Omental fat pad (tissue), 4 donors: ENCODE measurements around the gene SUPV3L1. TPM values are rescaled to one million over a fixed set of nuclear protein-coding genes. Genes with fewer than 3 reads are reported as not detected.
"Not testable (repeated sequence)": the region's sequence is repeated elsewhere in the genome, so short reads cannot be mapped to it uniquely, and the experiment has no call there.

Source experiments
- ATAC-seq: fragments of 150-250 bp; one replicate; pipeline ENCODE4 v1.9.1; 2016; ENCODE audit warnings: mild to moderate bottlenecking, moderate library complexity; ENCODE audit not compliant: low FRiP score
- DNase-seq: peaks from one replicate; pipeline ENCODE4 v3.0.0-alpha.2; 2019; ENCODE audit warnings: low spot score
- total RNA-seq, 4 donors: library from RNA; depleted of rRNA; stranded (reverse); fragments of >200 nt; gene quantifications; one replicate each; pipeline ENCODE4 v1.1.0, GENCODE V29; 2016
- TF ChIP-seq, protein P1 (sequence below), 3 donors: fragments of 450-650 bp; IDR thresholded peaks; one replicate each; pipeline ENCODE4 v1.5.1; 2016 to 2017; ENCODE audit warnings: antibody characterized with exemption in 3 of 3, mild to moderate bottlenecking in 3 of 3, moderate library complexity in 2 of 3

Gene SUPV3L1
- total RNA-seq, 4 donors from 2014 or later: 13.7 to 50.6 (median 22.0) TPM

- no peak for DNase-seq
- TF ChIP-seq, protein P1, sequence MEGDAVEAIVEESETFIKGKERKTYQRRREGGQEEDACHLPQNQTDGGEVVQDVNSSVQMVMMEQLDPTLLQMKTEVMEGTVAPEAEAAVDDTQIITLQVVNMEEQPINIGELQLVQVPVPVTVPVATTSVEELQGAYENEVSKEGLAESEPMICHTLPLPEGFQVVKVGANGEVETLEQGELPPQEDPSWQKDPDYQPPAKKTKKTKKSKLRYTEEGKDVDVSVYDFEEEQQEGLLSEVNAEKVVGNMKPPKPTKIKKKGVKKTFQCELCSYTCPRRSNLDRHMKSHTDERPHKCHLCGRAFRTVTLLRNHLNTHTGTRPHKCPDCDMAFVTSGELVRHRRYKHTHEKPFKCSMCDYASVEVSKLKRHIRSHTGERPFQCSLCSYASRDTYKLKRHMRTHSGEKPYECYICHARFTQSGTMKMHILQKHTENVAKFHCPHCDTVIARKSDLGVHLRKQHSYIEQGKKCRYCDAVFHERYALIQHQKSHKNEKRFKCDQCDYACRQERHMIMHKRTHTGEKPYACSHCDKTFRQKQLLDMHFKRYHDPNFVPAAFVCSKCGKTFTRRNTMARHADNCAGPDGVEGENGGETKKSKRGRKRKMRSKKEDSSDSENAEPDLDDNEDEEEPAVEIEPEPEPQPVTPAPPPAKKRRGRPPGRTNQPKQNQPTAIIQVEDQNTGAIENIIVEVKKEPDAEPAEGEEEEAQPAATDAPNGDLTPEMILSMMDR (IDR thresholded peaks at IDR 0.05): no peak
- no peak for ATAC-seq
Measured at GRCh38 chr10:69246036-69246435, 66.0 kb downstream of the SUPV3L1 start.

DNA sequence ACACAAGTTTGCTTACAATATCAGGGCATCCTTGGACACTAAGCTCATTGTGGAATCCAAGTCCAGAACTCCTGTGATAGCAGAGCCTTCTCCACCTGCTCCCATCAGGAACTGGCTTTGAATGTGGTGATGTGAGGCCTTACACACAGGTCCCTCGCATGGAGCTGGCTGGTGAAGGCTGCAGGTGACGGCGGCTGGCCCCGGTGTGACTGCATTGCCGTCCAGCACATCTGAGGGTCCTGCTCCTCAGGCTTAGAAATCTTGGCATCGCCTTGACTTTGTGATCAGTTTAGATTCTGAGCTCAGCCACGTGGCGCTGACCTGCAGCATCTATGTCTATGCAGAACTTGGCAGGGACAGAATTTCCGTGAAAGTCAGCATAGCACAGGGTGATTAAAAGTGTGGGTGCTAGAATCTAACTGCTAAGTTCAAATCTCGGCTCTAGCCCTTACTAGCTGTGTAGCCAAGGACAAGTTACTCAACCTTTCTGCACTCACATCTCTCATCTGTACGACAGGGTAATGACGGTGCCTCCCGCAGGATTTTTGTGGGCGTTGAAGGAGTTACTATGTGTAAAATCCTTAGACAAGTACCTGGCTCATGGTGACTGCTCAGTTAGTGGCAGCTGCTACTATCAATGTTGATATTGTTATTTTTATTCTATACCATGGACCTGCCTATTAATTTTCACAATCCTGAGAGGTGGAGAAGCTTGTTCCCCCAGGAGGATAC lies 66.7 kb downstream of the SUPV3L1 start:
- TF ChIP-seq, protein P1 (IDR thresholded peaks at IDR 0.05): no peak
- no peak for DNase-seq
- ATAC-seq: no peak

- no peak for ATAC-seq
- no peak for DNase-seq
- TF ChIP-seq, protein P1 (IDR thresholded peaks at IDR 0.05): no peak
Measured at GRCh38 chr10:69247313-69247710, 67.3 kb downstream of the SUPV3L1 start.

DNA sequence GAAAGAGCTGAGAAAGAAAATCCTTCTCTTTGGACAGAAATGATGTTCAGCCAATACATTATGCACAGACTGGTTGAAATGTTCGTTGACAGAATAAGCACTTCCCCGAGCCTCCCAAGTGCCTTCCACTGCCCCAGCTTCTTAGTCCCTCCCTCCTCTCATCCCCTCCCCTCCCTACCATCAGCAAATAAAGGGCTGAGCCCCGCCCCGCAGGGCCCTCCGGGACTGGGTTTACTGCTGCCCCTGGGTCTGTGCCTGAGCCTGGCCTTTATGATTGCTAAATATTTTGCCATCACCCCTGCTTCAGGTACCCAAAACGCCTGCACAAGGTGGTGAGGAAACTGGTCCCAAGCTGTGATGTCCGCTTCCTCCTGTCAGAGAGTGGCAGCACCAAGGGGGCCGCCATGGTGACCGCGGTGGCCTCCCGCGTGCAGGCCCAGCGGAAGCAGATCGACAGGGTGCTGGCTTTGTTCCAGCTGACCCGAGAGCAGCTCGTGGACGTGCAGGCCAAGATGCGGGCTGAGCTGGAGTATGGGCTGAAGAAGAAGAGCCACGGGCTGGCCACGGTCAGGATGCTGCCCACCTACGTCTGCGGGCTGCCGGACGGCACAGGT lies 68.2 kb downstream of the SUPV3L1 start:
- TF ChIP-seq, protein P1 (IDR thresholded peaks at IDR 0.05): no peak
- DNase-seq (no peak), ATAC-seq (no peak)

DNA sequence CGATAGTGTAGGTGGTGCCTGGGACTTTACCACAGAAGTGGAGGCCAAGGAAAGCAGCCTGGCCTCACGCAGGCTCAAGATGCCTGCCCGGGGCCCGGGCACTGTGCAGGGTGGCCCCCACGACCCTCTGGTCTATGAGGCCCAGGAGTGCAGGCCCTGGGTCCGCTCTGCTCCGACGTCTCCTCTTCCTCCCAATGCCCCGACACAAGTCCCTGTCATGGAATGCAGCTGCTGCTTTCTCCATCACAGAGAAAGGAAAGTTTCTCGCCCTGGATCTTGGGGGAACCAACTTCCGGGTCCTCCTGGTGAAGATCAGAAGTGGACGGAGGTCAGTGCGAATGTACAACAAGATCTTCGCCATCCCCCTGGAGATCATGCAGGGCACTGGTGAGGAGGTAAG lies 70.0 kb downstream of the SUPV3L1 start:
- ATAC-seq (no peak), DNase-seq (no peak)
- TF ChIP-seq, protein P1 (IDR thresholded peaks at IDR 0.05): no peak

DNA sequence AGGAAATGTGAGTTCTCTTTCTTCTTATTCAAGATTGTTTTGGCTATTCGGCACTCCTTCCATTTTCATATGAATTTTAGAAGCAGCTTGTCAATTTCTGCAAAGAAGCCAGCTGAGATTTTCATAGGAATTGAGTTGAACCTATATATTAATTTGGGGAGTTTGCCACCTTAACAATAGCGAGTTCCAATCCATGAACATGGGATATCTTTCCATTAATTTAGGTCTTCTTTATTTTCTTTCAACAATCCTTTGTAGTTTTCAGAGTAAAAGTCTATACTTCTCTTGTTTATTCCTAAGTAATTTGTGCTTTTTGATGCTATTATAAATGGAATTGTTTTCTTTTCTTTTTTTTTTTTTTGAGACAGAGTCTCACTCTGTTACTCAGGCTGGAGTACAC lies 71.4 kb downstream of the SUPV3L1 start:
- not testable (repeated sequence) for ATAC-seq, DNase-seq

DNA sequence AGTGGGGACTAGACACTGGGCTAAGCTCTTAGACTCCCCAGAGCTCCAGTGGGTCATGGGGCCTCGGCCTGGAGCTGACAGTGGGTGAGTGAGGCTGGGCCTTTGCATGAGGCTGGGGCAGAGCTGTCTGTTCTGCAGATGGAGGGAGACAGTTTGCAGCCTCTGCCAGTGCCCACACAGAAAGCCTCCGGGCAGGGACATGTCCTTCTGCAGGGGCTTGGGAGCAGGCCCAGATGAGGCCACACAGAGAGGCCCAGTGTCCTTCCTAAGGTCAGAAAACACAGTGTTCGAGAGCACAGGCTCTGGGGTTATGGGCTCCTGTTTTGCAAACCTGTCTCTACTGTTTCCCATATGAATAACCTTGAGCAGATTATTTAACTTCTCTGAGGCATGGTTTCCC lies 73.1 kb downstream of the SUPV3L1 start:
- DNase-seq: no peak
- TF ChIP-seq, protein P1 (IDR thresholded peaks at IDR 0.05): no peak
- ATAC-seq: no peak
